MM.1S (cell line): ENCODE measurements around the gene SLC8A3.
"Not testable (repeated sequence)": the region's sequence is repeated elsewhere in the genome, so short reads cannot be mapped to it uniquely, and the experiment has no call there.

Experiments
- DNase-seq: peaks from one replicate; pipeline ENCODE4 v3.0.0-alpha.2; 2015
- H2AFZ ChIP-seq: fragments of 300-600 bp; sonication (generic); 2 replicates; pipeline ENCODE4 v1.6.0; 2016; ENCODE audit warnings: antibody characterized with exemption, low read length
- H3F3A ChIP-seq: fragments of 300-600 bp; sonication (generic); 2 replicates; pipeline ENCODE4 v1.6.1; 2016; ENCODE audit warnings: mild to moderate bottlenecking, antibody characterized with exemption, low read length, moderate library complexity, mixed read lengths; ENCODE audit not compliant: insufficient read depth
- H3K27ac ChIP-seq: fragments of 300-600 bp; sonication (generic); 2 replicates; pipeline ENCODE4 v1.5.1; 2016; ENCODE audit warnings: mild to moderate bottlenecking, low read length
- H3K27me3 ChIP-seq: fragments of 300-600 bp; sonication (generic); replicated peaks from 2 replicates; pipeline ENCODE4 v1.6.0; 2016; ENCODE audit warnings: low read length; ENCODE audit not compliant: insufficient read depth
- H3K36me3 ChIP-seq: fragments of 300-600 bp; sonication (generic); replicated peaks from 2 replicates; pipeline ENCODE4 v1.6.1; 2016; ENCODE audit warnings: mild to moderate bottlenecking, low read length, mixed read lengths; ENCODE audit not compliant: insufficient read depth
- H3K4me1 ChIP-seq: fragments of 300-600 bp; sonication (generic); 2 replicates; pipeline ENCODE4 v1.6.1; 2016; ENCODE audit warnings: low read length, mixed read lengths
- H3K4me2 ChIP-seq: fragments of 300-600 bp; sonication (generic); 2 replicates; pipeline ENCODE4 v1.6.0; 2016; ENCODE audit warnings: low read depth, low read length
- H3K4me3 ChIP-seq: fragments of 300-600 bp; sonication (generic); 2 replicates; pipeline ENCODE4 v1.5.1; 2016; ENCODE audit warnings: low read length, mixed read lengths
- H3K79me2 ChIP-seq: fragments of 300-600 bp; sonication (generic); 2 replicates; pipeline ENCODE4 v1.6.1; 2016; ENCODE audit warnings: mixed run types, low read length, mixed read lengths
- H3K9ac ChIP-seq: fragments of 300-600 bp; sonication (generic); 2 replicates; pipeline ENCODE4 v1.6.1; 2016; ENCODE audit warnings: low read length, mixed read lengths
- H3K9me2 ChIP-seq: fragments of 300-600 bp; sonication (generic); replicated peaks from 2 replicates; pipeline ENCODE4 v1.6.1; 2016; ENCODE audit warnings: mild to moderate bottlenecking, low read length, mixed read lengths; ENCODE audit not compliant: insufficient read depth
- H3K9me3 ChIP-seq: fragments of 300-600 bp; sonication (generic); replicated peaks from 2 replicates; pipeline ENCODE4 v1.6.1; 2016; ENCODE audit warnings: mild to moderate bottlenecking, low read length, mixed read lengths; ENCODE audit not compliant: insufficient read depth
- H4K20me1 ChIP-seq: fragments of 300-600 bp; sonication (generic); 2 replicates; pipeline ENCODE4 v1.6.1; 2016; ENCODE audit warnings: mild to moderate bottlenecking, low read length, moderate library complexity, mixed read lengths; ENCODE audit not compliant: insufficient read depth
- EZH2 ChIP-seq: fragments of 300-600 bp; sonication (generic); optimal IDR thresholded peaks from 2 replicates; pipeline ENCODE3; 2017; ENCODE audit warnings: low read depth, mild to moderate bottlenecking, antibody characterized with exemption, low read length, mixed read lengths
- EZH2phosphoT487 ChIP-seq: fragments of 300-600 bp; sonication (generic); IDR thresholded peaks from 2 replicates; pipeline ENCODE4 v1.6.1; 2018; ENCODE audit warnings: antibody characterized with exemption, low read length
- TF ChIP-seq, protein P1 (sequence below): fragments of 300-600 bp; sonication (generic); IDR thresholded peaks from 2 replicates; pipeline ENCODE4 v1.5.1; 2016; ENCODE audit warnings: antibody characterized with exemption, low read length, mixed read lengths

Gene SLC8A3

DNA sequence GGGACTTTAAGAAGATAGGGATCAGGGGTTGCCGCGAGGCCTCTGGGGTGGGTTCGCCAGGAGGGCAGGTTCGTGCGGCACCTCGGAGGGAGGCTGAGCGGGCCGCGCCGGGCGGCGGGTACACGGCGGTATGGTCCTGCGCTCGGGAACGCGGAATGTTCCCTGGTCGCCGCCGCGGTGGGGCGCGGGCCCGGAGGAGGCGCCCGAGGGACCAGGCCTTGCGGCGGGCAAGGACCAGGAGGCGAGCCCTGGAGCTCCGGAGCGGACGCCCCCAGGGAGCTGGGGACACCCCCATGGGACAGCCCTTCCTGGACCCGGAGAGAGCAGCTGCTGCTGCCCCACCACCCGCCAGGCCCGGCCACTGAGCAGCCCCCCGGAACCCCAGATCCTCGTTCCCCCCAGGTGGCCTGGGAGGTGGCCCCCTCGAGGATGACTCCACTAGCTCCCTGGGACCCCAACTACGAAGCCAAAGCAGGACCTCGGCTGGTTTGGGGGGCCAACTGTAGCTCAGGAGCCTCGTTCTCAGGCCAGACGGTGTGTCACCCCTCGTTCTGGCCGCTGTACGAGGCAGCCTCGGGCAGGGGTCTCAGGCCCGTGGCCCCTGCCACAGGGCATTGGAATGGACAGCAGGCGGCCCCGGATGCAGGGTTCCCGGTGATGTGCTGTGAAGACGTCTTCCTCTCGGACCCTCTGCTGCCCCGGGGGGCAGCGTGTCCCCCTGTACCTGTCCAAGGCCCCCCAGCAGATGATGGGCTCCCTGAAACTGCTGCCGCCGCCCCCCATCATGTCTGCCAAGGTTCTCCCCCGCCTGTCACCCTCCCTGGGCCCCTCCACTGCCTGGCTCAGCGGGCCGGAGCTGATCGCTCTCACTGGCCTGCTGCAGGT, 45.6 kb upstream of the SLC8A3 start:
- Histone ChIP-seq H3K4me2 (no peak overlapping the region), H3K4me3 (no peak overlapping the region), H4K20me1 (no peaks in the 10 kb centered on the region), H3K27me3 (no peaks in the 10 kb centered on the region), H3K4me1 (no peaks in the 10 kb centered on the region), H3K9ac (no peak overlapping the region), H3K27ac (no peak overlapping the region), H3K36me3 (no peaks in the 10 kb centered on the region), H3K9me2 (no peaks in the 10 kb centered on the region), H3K9me3 (no peaks in the 10 kb centered on the region), H2AFZ (no peak overlapping the region), H3F3A (no peaks in the 10 kb centered on the region), H3K79me2 (no peaks in the 10 kb centered on the region)
- DNase-seq, result no peak
- TF ChIP-seq, protein P1, sequence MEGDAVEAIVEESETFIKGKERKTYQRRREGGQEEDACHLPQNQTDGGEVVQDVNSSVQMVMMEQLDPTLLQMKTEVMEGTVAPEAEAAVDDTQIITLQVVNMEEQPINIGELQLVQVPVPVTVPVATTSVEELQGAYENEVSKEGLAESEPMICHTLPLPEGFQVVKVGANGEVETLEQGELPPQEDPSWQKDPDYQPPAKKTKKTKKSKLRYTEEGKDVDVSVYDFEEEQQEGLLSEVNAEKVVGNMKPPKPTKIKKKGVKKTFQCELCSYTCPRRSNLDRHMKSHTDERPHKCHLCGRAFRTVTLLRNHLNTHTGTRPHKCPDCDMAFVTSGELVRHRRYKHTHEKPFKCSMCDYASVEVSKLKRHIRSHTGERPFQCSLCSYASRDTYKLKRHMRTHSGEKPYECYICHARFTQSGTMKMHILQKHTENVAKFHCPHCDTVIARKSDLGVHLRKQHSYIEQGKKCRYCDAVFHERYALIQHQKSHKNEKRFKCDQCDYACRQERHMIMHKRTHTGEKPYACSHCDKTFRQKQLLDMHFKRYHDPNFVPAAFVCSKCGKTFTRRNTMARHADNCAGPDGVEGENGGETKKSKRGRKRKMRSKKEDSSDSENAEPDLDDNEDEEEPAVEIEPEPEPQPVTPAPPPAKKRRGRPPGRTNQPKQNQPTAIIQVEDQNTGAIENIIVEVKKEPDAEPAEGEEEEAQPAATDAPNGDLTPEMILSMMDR, result no peak
- no peak for TF ChIP-seq EZH2
- no peak for TF ChIP-seq EZH2phosphoT487

DNA sequence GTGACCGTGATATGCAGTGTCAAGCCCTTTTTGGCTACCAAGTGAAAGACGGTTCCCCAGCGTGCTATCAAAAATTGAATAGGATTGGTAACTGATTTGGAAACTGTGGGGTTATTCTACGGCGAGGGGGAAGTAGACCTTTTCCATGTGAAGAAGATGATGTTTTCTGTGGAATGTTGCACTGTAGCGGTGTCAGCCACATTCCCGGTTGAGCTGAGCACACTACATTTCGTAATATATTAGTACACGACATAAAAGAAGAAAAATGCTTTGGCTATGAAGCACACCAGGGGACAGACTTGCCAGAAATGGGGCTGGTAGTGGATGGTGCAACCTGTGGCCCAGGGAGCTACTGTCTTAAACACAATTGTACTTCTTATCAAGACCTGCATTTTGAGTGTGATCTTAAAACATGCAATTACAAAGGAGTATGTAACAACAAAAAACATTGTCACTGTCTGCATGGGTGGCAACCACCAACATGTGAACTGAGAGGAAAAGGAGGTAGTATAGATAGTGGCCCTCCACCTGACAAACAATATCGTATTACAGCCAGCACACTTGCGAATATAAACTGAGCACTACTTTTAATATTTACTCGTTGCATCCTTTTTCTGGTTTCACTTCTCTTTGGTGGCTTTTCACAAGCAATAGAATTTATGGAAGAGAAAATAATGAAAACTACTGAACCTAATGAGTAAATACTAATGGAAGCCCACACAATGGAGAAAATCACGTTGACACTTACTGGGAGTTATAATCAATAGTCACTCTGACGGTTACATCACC, 43.2 kb upstream of the SLC8A3 start:
- not testable (repeated sequence) for H3K9me2 ChIP-seq, H3K27me3 ChIP-seq, H3K79me2 ChIP-seq, H3K4me1 ChIP-seq, H3K4me2 ChIP-seq, DNase-seq, H3K27ac ChIP-seq, H3K9ac ChIP-seq, H3K36me3 ChIP-seq, H3K4me3 ChIP-seq, H2AFZ ChIP-seq, H3K9me3 ChIP-seq, H3F3A ChIP-seq, H4K20me1 ChIP-seq

- H3K79me2 ChIP-seq, H2AFZ ChIP-seq, H3K9me3 ChIP-seq, H3K27ac ChIP-seq, H3K9me2 ChIP-seq, H3K4me3 ChIP-seq, DNase-seq, H3F3A ChIP-seq, H3K27me3 ChIP-seq, H3K4me1 ChIP-seq, H3K36me3 ChIP-seq, H4K20me1 ChIP-seq, H3K4me2 ChIP-seq, H3K9ac ChIP-seq: not testable (repeated sequence)
Observed at GRCh38 chr14:70229877-70230640, 41.3 kb upstream of the SLC8A3 start.

- Histone ChIP-seq H3K4me1 (no peaks in the 10 kb centered on the region), H3K4me3 (no peak overlapping the region), H2AFZ (no peak overlapping the region), H3K27me3 (no peaks in the 10 kb centered on the region), H3K79me2 (no peaks in the 10 kb centered on the region), H3F3A (no peaks in the 10 kb centered on the region), H3K36me3 (no peaks in the 10 kb centered on the region), H3K9me3 (no peaks in the 10 kb centered on the region), H3K9ac (no peak overlapping the region), H3K9me2 (no peaks in the 10 kb centered on the region), H3K27ac (no peak overlapping the region), H3K4me2 (no peak overlapping the region), H4K20me1 (no peaks in the 10 kb centered on the region)
- TF ChIP-seq, protein P1, result no peak
- TF ChIP-seq EZH2, result no peak
- TF ChIP-seq EZH2phosphoT487, result no peak
- DNase-seq, result no peak
Observed at GRCh38 chr14:70213721-70214282, 25.1 kb upstream of the SLC8A3 start.
